EH (cell line): ENCODE data around the gene PIAS2.
"Not testable (repeated sequence)": the region's sequence is repeated elsewhere in the genome, so short reads cannot be mapped to it uniquely, and the experiment has no call there.

Source experiments
- DNase-seq: peaks from one replicate; pipeline ENCODE4 v3.0.0-alpha.2; 2015; ENCODE audit warnings: low read depth

The PIAS2 gene

DNA sequence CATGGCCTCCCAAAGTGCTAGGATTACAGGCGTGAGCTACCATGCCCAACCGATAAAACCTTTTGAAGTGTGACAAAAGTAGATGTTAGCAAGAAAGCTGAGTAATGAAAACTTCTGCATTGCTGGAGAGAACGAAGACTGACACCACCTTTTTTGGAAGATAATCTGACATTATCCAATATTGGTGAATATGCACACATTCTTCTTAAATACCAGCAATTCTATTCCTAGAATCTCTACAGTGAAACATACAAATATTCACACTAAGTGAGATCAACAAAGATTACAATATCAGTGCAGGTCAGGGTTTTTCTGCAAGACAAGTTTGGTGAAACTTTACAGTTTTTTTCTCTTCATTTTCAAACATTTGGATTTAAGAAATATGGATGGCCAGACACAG is 7.8 kb downstream of the PIAS2 start:
- DNase-seq, result no peak

DNA sequence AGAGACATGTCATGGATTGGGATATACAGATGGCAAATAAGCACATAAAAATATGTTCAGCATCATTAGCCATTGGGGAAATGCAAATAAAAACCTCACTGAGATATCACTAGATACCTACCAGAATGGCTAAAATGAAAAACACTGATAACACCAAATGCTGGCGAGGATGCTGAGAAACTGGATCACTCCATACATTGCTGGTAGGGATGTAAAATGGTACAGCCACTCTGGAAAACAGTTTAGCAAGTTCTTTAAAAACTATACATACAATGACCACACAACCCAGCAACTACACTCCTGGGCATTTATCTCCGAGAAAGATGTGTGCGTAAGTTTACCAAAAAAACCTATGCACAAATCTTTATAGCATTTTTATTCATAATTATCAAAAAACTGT is 13.9 kb downstream of the PIAS2 start:
- no peak for DNase-seq

DNA sequence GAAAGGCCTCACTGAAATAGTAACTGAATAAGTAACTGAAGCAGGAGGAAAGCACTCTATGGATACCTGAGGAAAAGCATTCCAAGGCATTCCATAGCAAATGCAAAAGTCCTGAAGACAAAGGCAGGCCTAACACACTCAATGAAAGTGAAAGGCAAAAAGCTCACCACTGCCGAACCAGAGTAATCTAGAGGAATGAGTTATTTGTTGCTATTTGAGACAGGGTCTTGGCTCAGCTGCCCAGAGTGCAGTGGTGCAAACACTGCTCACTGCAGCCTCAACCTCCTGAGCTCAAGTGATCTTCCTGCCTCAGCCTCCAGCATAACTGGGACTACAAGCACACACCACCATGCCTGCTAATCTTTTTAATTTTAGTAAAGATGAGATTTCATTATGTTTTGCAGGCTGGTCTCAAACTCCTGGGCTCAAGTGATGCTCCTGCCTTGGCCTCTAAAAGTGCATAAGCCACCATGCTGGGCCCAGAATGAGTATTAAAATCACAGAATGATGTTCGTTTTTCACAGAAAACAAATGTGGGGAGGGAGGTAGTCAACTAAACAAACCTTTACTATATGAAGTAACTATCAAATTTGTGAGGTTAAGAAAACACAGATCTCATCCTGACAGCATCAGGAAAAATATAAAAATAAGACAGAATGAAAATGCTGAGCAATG is 17.9 kb downstream of the PIAS2 start:
- DNase-seq, result no peak

DNA sequence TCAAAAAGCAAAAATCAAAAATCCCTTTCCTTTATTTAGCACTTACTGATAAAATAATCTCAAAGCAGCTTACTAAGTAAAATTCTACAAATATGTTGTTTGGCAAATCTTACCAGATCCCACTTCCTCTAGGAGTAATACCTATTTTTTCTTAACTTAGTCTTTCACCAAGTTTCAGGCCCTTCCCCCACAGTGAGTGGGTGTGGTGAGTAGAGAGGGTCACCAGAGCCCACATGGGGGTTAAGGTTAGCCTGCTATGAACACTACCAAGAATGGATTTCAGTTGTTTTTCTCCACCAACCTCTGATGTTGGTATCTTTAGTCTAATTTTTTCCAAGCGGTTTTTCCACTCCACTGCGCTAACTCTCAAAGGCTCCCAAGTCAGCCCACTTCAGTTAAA is 23.2 kb downstream of the PIAS2 start:
- no peak for DNase-seq

DNA sequence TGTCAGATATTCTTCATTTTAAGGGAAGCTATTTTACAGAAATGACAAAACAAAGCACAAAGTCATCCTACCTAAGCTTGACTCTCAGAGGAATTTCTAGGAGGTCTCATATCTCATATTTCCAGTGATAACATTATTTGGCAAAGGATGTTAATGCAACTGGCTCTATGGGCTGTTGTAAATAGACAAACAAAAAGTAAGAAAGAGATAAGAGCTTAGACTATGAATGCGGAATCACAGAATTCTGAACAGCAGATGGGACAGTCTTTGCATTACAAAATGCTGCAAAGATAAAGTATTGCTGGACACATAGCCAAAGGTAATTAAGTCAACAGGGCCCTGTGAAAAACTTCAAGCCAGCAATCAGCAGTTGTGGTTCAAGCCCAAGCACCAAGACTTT is 23.9 kb downstream of the PIAS2 start:
- DNase-seq, result no peak

DNA sequence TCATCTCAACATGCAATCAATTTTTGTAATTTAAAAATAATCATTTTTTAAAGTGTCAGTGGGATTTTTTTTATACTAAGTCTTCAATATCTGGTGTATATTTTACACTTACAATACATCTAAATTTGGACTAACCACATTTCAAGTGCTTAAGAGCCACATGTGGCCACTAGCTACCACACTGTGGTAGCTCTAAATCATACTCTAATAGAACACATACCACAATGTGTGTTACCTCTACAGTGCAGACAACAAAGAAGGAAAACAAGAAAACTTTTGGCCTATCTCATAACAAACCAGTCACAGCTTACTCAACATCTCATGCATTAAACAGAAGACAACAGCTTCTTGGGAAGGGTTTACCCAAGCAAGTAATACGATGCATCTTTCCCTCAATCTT is 24.5 kb downstream of the PIAS2 start:
- no peak for DNase-seq

DNA sequence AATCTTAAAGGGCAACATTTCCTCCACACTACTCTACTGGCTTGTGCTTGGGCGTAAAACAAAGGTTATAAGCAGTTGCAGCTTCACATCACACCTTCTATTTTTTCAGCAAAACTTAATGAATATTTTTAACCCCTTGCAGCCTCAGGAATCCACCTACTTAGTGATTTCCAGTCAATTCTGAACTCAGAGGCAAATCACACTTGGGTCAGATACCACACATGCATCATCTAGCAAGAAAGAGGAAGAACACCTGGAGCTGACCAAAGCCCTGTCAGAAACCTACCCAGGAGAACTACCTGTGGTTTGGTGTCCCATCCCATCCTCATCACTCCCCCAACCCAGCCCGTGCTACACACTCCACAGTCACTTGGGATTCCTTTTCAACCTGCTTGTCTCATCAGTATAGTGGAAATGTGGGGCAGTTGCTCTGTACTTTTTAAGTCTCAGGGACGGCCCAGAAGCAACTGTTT is 25.5 kb downstream of the PIAS2 start:
- no peak for DNase-seq

DNA sequence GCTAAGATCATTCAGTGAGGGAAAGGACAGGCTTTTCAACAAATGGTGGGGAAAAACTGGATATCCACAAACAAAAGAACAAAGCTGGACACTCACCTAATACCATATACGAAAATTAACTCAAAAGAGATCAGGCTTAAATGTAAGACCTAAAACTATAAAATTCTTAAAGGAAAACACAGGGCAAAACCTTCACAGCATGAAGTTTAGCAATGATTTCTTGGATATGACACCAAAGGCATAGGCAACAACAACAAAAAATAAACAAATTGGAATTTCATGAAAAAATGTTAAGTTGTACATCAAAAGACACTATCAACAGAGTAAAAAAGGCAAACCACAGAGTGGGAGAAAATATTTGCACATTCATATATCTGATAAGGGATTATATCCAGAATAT is 28.3 kb downstream of the PIAS2 start:
- DNase-seq, result no peak

DNA sequence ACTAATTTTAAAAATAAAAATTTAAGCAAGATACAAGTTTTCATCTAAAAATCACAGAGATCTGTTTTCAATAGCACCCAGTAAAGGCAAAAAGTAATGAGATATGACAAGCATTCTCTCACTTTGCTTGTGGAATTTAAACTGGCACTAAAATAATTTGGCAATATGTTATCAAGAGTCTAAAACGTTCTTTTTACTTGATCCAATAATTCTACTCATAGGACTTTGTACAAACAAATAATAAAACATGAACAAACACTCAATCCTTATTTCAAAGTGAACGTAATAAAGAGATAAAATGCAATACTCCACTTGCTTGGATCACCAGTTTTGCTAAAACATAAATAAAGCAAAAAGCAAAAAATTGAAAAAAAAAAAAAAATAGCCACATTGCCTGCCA is 30.4 kb downstream of the PIAS2 start:
- DNase-seq, result no peak

DNA sequence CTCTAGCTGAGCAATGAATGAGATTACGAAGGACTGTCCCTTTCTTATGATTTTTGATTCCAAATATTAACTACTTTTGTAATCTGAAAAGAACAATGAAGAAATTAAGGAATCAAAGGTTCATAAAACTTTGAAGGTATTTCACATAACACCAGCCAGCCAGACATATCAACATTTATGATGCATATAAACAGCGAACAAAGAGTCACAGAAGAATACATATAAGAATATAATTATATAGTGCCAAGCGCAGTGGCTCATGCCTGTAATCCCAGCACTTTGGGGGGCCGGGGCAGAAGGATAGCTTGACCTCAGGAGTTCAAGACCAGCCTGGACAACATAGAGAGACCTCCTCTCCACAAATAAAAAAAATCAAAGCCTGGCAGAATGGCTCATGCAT is 34.1 kb downstream of the PIAS2 start:
- no peak for DNase-seq

DNA sequence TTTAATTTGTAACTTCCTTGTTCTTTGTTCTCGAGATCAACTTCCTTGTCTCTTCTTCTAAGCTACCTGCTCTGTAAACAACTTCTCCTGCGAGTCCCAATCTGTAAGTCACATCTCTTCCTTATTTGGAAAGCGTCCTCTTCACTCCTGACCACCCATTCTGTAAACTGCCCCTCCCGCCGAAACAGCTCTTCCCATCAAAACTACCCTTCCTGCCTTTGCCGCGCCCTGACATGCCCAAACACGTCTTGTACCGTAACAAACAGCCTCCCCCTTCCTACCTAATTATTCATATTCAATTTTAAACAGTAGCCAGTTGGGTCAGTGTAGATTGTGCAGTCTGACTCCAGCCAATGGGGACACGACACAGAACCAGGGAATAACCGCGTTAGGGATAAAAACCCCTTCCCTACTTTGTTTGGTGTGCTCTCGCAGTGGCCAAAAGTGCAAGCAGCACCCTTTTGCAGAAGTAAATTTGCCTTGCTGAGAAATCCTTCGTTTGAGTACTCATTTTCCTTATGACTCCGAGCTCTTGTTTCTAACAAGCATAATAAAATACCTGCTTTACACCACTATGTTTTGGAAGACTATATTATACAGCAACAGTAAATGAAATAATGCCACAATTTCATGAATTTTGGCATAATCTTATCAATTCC is 39.8 kb downstream of the PIAS2 start:
- DNase-seq, result no peak

DNA sequence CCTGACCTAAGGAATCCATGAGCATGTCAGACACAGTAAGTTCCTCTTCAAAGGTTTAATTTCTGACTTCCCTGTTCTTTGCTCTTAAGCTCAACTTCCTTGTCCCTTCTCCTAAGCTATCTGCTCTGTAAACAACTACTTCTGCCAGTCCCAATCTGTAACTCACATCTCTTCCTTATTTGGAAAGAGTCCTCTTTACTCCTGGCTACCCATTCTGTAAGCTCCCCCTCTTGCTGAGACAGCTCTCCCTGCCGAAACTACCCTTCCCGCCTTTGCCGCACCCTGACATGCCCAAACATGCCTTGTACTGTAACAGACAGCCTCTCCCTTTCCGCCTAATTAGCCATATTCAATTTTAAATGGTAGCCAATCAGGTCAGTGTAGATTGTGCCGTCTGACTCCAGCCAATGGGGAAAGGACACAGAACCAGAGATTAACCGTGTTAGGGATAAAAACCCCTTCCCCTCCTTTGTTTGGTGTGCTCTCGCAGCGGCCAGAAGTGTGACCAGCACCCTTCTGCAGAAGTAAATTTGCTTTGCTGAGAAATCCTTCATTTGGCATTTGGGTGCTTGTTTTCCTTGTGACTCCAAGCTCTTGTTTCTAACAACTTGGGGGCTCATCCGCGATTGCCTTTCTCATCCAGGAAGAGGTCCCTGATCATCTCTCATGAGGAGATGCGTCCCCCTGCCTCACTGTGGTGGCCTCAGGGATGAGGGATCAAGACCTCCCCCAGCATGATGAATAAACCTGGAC is 49.0 kb downstream of the PIAS2 start:
- no peak for DNase-seq

DNA sequence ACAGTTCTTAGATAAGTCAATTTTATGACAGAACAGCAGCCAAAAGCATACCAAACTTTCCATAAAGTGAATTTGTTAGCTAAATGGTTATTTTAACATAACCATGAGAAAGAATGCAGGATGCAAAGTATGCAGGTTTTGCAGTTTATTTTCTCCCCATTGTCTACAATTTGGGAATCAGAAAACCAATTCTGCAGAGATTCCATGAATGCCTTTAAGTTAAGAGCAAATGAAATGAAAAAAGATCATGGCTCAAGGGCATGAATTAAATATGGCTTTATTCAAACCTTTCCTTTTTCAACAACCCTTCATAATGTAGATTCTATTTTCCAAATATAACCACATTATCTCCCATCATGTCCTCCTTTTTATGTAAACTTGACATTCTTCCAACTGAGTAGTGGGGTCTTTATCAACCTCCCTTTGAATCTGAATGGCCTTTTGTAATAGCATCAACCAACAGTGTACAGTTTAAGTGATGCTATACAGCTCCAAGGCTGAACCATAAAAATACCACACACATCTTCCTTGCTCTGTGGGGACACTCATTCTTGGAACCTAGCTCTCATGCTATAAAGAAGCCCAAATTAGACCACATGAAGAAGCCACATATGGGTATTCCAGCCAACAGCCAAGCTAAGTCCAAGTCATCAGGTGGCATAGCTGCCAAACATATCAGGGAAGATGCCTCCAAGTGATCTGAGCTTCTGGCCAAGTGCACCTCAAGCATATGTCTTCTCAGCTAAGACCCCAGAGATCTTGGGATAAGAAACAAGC is 49.8 kb downstream of the PIAS2 start:
- peak; percentile 21 for DNase-seq

DNA sequence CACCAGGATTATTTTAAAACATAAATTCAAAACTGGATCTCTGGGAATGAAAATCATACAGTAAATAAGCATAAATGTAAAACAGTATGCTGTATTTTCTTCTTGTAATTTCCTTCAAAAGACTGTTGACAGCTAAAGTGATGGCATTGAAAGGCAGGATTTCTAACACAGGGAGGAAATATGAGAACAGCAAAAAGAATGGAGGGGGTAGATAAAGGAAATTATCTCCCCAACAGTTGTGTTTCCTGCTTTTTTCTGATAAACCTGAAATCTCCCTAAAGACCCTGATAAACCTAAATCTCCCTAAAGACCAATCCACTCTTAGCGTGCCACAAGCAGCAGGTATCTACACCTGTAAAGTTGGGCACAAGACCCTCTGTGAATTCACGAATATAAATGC is 50.8 kb downstream of the PIAS2 start:
- DNase-seq, result no peak

DNA sequence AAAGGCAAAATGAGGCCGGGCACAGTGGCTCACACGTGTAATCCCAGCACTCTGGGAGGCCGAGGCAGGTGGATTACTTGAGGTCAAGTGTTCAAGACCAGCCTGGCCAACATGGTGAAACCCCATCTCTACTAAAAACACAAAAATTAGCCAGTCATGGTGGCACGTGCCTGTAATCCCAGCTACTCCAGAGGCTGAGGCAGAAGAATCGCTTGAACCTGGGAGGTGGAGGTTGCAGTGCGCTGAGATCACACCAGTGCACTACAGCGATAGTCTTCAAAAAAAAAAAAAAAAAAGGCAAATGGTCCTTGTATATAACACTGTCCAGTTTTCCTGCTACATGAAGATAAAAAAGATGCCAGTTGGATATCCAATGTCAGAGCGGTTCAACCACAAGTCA is 52.1 kb downstream of the PIAS2 start:
- not testable (repeated sequence) for DNase-seq

DNA sequence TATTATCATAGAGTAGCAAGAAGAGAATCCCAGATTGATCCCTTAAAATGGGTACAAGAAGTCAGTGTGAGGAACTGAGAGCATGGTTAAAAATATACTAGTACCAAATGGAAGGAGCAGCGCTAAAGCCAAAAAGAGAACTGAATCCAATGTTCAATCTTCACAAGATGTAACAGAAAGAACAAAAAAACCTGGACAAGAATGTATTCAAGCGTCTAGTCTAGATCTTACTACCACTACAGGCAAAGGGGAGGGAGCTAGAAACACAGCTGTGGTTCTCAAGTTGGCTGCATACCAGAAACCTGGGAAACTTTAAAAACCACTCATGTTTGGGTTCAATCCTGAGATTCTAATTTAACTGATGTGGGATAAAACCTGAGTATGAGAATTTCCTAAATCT is 57.5 kb downstream of the PIAS2 start:
- DNase-seq, result peak; percentile 7

DNA sequence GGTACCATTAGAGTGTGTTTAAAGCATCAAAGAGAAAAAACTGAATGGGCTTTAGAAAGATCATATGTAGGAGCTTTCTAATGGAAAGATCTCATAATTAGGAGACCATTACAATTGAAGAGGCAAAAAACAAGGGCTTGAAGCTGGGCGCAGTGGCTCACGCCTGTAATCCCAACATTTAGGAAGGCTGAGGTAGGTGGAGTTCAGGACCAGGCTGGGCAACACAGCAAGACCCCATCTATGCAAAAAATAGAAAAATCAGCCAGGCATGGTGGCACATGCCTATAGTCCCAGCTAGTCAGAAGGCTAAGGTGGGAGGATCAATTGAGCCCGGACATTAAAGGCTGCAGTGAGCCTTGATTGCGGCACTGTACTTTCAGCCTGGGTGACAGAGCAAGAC is 59.0 kb downstream of the PIAS2 start:
- no peak for DNase-seq

DNA sequence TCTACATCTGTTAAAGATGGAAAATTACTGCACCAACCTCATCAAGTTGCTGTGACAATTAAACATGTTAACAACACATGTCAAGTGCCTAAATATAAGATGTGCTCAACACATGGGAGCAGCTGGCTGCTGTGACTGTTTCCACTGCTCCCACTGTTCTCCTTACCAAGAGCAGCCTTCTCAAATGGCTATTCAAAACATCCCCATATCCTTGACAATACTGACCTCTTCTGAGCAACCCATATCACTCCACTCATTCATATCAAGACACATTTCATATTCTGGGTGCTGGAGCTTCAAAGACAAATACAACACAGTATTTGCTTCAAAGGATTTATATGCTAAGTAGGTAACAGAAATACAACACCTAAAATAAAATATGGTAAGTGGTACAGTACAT is 60.3 kb downstream of the PIAS2 start:
- DNase-seq, result peak; percentile 4

DNA sequence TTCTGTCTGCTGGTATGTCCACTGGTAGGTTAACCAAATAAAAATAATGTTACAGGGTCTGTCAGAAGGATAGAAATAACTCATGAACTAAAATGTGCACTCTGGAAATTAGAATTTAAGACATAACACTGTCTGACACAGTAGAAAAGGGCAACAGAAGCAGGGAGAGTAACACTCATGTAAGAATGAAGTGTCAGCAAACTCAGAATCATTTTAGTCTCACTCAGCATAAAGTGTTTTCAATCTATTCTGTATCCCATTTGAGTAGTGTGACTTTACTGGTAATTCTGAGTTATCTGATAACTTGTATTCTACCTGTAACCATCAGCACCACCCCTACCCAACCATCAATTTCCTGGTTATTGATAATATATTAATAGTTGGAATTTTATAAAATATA is 68.3 kb downstream of the PIAS2 start:
- no peak for DNase-seq

DNA sequence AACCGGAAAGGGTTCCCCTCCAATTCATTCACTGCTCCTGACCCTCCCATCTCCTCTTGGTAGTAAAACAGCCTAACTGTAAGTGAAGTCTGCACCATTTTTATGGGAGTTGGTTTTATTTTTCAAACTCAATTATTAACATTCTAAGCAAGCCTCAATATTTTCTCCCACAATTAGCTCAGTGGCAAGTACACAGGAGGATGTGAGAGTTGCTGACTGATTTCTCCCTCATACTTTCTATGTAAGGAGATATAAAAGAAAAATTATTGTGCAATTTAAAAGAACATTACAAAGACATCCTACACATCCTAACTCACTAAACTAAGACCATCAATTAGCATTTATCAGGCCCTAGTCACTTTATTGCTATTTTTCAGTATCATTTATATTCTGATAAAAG is 73.9 kb downstream of the PIAS2 start:
- no peak for DNase-seq

DNA sequence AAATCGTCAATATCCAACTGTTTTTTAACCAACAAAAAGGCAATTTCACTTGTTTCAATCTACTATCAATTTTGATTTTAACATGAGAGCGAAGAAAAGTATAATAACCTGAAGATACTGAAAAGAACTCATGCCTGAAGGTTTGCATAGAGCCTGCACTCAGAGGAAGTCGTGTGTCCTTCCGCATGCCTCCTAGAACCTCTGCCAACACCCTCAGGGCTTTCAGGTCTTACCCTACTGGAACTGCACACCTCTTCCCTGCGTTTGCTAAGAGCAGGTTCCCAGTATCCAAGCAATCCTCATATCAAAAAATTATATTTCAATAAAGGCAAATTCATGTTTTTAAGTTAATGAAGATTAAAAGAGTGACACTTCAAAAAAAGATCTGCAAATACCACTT is 74.7 kb downstream of the PIAS2 start:
- DNase-seq, result no peak

DNA sequence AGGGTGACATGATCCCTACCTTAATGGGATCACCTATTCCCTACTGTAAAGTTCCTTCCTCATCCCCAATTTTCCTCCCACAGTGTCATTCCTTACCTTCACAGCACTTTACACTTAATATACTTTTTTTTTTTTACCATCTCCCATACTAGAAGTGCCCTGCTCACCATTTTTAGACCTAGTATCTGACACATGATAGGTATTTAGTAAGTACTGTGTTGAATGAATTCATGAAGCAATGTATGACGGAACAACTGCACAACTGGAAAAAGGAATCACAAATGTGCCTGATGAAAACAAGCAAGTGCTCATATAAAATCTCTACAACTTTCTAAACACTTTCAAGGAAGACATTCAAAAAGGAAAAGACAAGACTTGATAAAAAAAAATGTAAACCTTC is 83.4 kb downstream of the PIAS2 start:
- DNase-seq, result no peak

DNA sequence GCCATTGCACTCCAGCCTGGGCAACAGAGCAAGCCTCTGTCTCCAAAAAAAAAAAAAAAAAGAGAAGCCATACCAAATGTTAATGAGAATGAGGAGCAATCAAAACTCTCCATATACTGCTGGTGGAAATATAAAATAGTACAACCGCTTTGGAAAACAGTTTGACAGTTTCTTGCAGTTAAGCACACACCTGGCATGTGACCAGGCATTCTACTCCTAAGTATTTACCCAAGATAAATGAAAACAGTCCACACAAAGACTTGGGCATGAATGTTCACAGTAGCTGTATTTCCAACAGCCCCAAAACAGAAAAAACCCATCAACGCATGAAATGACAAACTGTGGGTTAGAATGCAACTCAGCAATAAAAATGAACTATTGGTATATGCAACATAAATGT is 84.5 kb downstream of the PIAS2 start:
- DNase-seq, result no peak
